Adrenal gland (tissue), 5 donors: Measurements from ENCODE around the gene BROX.

Experiments
- CTCF ChIP-seq, 6 experiments: fragments of 450-650 bp in 4 of 6; fragments of 200-600 bp in 2 of 6; sonication (generic) in 1 of 6; IDR thresholded peaks; 1 replicate in 5 of 6; 2 replicates in 1 of 6; pipeline versions ENCODE4 v1.5.1 to v1.8.0; 2016 to 2021; ENCODE audit warnings: antibody characterized with exemption in 6 of 6, mild to moderate bottlenecking in 2 of 6, moderate library complexity in 1 of 6
- POLR2A ChIP-seq, 2 donors: fragments of 450-650 bp; IDR thresholded peaks; one replicate each; pipeline ENCODE4 v1.6.1; 2017; ENCODE audit warnings: antibody characterized with exemption in 2 of 2, mild to moderate bottlenecking in 2 of 2, moderate library complexity in 1 of 2
- donor health status: DM: no; HTN: no; CAD: no.

GRCh38 chr1:222716393-222716792 lies 4.0 kb downstream of the BROX start:
- TF ChIP-seq CTCF (IDR thresholded peaks at IDR 0.05) (no peak), POLR2A (IDR thresholded peaks at IDR 0.05) (no peak)
